Measurements from ENCODE around the gene TBC1D8.

TBC1D8 gene

DNA sequence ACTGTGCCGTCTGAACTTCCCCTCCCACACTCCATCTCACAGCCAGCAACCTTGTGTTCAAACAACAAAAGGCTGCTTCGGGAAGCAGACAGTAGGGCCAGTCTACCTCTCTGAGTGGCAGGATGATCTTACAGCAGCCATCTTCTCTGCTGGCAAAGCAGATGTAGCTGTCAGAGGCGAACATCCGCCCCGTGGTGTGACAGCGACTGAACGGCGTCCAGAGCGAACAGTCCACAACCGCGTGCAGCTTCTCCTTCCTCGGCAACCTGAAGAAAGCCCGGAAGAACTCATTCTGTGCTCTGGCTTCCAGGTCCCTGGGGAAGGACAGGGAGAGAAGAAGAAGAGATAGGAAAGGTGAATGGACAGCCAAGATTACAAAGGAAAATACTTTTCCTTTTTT lies 111.1 kb downstream of the TBC1D8 start:
- DNase-seq (ENCODE audit: low spot score): no peak
- in situ Hi-C loops (cut with MboI; ENCODE audit: low pct_unique_long_range_greater_than_20kb, low sequenced_read_pairs, unreplicated experiment): loop anchor here (25.0 kb wide), 1 partner anchor 122 kb away; the partner anchor contains the start of gene TBC1D8
- TF ChIP-seq, protein P1, sequence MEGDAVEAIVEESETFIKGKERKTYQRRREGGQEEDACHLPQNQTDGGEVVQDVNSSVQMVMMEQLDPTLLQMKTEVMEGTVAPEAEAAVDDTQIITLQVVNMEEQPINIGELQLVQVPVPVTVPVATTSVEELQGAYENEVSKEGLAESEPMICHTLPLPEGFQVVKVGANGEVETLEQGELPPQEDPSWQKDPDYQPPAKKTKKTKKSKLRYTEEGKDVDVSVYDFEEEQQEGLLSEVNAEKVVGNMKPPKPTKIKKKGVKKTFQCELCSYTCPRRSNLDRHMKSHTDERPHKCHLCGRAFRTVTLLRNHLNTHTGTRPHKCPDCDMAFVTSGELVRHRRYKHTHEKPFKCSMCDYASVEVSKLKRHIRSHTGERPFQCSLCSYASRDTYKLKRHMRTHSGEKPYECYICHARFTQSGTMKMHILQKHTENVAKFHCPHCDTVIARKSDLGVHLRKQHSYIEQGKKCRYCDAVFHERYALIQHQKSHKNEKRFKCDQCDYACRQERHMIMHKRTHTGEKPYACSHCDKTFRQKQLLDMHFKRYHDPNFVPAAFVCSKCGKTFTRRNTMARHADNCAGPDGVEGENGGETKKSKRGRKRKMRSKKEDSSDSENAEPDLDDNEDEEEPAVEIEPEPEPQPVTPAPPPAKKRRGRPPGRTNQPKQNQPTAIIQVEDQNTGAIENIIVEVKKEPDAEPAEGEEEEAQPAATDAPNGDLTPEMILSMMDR (IDR thresholded peaks at IDR 0.05; ENCODE audit: extremely low read depth, insufficient read depth, missing control alignments): no peak

DNA sequence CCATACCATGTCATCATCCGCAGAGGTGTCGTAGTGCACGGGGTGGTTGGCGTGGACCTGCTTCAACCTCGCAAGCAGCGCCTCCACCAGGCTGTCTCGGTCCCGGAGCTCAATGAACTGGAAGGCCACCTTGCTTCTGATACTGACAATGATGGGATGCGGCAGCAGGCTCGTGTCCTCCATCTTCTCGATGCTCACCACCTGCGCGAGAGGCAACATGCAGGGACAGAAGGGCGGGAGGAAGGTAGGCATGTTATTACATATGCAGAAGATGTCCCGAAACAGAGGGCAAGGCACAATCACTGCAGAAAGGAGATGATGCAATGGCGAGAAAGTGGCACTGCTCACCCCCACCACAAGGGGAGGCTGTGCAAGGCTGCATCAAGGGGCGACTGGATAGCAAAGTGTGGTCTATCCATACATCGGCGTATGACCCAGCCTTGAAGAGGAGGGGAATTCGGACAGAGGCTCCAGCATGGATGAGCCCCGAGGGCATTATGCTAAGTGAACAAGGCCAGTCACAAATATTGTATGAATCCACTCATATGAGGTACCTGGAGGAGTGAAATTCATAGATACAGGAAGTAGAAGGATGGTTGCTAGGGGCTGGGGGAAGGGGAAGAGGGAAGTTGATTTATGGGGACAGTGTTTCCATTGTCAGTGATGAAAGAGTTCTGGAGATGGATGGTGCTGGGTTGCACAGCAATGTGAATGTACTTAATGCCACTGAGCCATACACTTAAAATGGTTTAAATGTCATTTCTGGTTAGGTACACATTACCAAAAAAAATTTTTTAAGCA lies 112.5 kb downstream of the TBC1D8 start:
- in situ Hi-C loops (cut with MboI; ENCODE audit: low pct_unique_long_range_greater_than_20kb, low sequenced_read_pairs, unreplicated experiment): loop anchor here (25.0 kb wide), 1 partner anchor 124 kb away; the partner anchor contains the start of gene TBC1D8
- no peak for DNase-seq (ENCODE audit: low spot score)
- TF ChIP-seq, protein P1 (IDR thresholded peaks at IDR 0.05; ENCODE audit: extremely low read depth, insufficient read depth, missing control alignments): peak; percentile 46

DNA sequence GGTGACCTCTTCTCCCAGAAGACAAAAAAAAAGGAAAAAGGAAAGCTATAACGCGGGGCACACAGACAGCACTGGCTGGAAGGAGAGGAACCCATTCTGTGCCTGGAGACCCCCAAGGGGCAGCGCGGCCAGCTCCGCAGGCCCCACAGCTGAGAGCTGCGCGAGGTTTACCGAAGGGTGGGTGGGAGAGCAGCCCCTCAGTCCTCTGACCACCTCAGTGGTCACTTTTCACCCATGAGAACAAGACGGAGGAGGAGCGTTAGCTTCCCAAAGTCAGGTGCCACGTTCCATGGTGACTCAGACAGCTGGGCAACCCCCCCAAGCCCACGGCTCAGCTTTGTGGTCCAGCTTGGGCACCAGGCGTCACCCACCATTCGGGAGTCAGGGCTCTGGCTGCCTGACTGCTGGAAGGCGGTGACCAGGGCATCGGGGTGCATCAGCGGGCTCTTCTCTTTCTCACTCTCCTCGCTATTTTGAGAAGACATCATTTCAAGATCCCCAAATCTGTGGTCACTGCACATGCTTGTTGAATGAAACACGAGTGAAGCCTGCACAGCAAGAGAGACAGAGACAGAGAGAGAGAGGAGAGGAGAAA lies 113.9 kb downstream of the TBC1D8 start:
- in situ Hi-C loops (cut with MboI; ENCODE audit: low pct_unique_long_range_greater_than_20kb, low sequenced_read_pairs, unreplicated experiment): loop anchor here (25.0 kb wide), 1 partner anchor 125 kb away; the partner anchor contains the start of gene TBC1D8
- TF ChIP-seq, protein P1 (IDR thresholded peaks at IDR 0.05; ENCODE audit: extremely low read depth, insufficient read depth, missing control alignments): no peak
- DNase-seq (ENCODE audit: low spot score): no peak

DNA sequence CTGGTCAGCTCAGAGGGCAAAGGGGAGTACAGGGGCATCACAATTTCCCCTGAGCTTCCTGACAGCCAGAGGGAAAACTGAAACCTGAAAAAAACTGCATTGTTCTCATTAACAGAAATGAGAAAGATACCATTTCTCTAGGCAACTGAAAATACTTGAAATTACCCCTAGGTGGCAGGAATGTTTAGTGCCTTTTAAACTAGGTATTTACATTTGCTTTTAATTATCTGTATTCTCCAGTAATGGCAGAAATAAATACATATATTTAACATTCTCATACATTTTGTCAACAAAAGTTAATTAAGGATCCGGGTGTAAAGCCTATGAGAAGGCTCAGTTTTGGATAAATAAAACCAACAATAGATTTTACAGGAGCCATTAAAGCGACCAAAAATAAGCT lies 114.6 kb downstream of the TBC1D8 start:
- in situ Hi-C loops (cut with MboI; ENCODE audit: low pct_unique_long_range_greater_than_20kb, low sequenced_read_pairs, unreplicated experiment): loop anchor here (25.0 kb wide), 1 partner anchor 126 kb away; the partner anchor contains the start of gene TBC1D8
- peak; percentile 51 for DNase-seq (ENCODE audit: low spot score)
- TF ChIP-seq, protein P1 (IDR thresholded peaks at IDR 0.05; ENCODE audit: extremely low read depth, insufficient read depth, missing control alignments): peak; percentile 55

DNA sequence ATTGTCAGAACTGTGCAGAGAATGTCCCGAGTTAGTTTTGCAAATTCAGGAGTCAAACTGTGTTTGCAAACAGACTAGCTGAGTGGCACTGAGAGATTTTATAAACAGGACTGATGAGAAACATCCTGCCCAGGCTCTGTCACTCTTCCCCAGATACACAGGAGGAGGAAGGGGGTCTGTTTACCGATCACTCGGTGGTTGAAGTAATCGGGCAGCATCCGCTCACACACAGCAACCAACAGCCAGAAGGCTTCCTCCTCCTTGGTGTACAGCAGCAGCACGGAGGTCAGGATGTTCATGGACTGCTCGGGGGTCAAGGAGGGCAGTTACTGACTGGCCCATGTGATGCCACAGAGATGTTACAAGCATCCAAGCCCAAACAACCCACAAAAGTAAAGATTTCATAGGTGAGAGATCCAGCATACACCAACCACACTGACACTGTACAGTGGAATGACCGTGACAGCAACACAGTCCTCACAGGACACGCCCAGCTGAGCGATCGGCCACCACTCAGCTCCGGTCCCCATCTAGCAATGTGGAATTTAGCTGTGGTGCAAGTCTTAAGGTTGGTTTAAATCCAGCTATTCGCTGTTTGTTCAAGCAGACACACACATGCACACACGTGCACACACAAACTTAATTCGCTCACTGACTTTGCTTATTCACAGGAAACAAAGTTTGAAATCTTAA lies 119.0 kb downstream of the TBC1D8 start:
- in situ Hi-C loops (cut with MboI; ENCODE audit: low pct_unique_long_range_greater_than_20kb, low sequenced_read_pairs, unreplicated experiment): loop anchor here (25.0 kb wide), 1 partner anchor 130 kb away; the partner anchor contains the start of gene TBC1D8
- TF ChIP-seq, protein P1 (IDR thresholded peaks at IDR 0.05; ENCODE audit: extremely low read depth, insufficient read depth, missing control alignments): no peak
- DNase-seq (ENCODE audit: low spot score): no peak

DNA sequence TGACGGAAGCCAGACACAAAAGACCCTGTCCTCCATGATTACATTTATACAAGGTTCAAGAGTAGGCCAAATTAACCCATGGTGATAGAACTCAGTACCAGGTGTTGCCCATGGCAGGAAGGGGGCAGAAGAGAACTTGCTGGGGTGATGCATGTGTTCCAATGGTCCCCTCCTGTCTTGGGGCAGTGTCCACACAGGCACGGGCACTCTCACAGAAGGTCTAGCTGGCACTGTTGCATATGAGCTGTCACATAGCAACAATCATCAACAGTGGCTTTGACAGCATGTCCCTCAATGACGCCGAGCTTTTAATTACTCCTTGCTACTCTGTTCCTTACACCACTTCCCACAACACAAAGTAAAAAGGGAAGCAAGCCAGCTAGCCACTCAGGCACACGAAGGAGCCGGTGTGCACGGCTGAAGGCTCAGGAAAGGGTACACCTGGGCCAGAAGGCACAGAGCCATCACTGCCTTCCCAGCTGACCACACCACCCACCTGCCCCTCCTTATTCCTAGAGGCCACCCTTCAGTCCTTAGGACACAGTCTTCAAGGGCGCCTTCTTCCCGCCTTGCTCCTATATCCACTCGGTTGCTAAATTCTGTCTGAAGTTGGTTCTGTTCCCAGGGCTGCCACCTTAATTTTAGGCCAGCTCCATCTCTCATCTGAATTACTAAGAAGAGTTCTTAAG lies 120.2 kb downstream of the TBC1D8 start:
- TF ChIP-seq, protein P1 (IDR thresholded peaks at IDR 0.05; ENCODE audit: extremely low read depth, insufficient read depth, missing control alignments): no peak
- no peak for DNase-seq (ENCODE audit: low spot score)
- in situ Hi-C loops (cut with MboI; ENCODE audit: low pct_unique_long_range_greater_than_20kb, low sequenced_read_pairs, unreplicated experiment): loop anchor here (25.0 kb wide), 1 partner anchor 131 kb away; the partner anchor contains the start of gene TBC1D8
